ENCODE measurements around the gene OPN4. TPM values are rescaled to one million over a fixed set of nuclear protein-coding genes. Genes with fewer than 3 reads are reported as not detected.

The OPN4 gene
- total RNA-seq, 1 donor from 2014 or later: not detected

GRCh38 chr10:86647773-86648703, 6.3 kb upstream of the OPN4 start:
- intact Hi-C loops (cut with micrococcal nuclease): no loop called here

GRCh38 chr10:86648704-86649427, 5.5 kb upstream of the OPN4 start:
- intact Hi-C loops (cut with micrococcal nuclease): no loop called here

GRCh38 chr10:86649471-86650150, 4.7 kb upstream of the OPN4 start:
- intact Hi-C loops (cut with micrococcal nuclease): no loop called here

- intact Hi-C loops (cut with micrococcal nuclease): no loop called here
These were observed 4.2 kb upstream of the OPN4 start for GRCh38 chr10:86650151-86650550.

- intact Hi-C loops (cut with micrococcal nuclease): no loop called here
These were observed 3.3 kb upstream of the OPN4 start for GRCh38 chr10:86651021-86651471.

GRCh38 chr10:86651631-86652331, 2.6 kb upstream of the OPN4 start:
- intact Hi-C loops (cut with micrococcal nuclease): no loop called here

GRCh38 chr10:86652361-86653202, 1.8 kb upstream of the OPN4 start:
- intact Hi-C loops (cut with micrococcal nuclease): no loop called here

- intact Hi-C loops (cut with micrococcal nuclease): no loop called here
These were observed 968 bp upstream of the OPN4 start for GRCh38 chr10:86653379-86653778.

- intact Hi-C loops (cut with micrococcal nuclease): no loop called here
These were observed 360 bp upstream of the OPN4 start for GRCh38 chr10:86653987-86654386.

GRCh38 chr10:86655173-86655540, 810 bp downstream of the OPN4 start:
- intact Hi-C loops (cut with micrococcal nuclease): no loop called here

GRCh38 chr10:86655596-86655995, 1.2 kb downstream of the OPN4 start:
- intact Hi-C loops (cut with micrococcal nuclease): no loop called here

GRCh38 chr10:86657011-86657395, 2.7 kb downstream of the OPN4 start:
- intact Hi-C loops (cut with micrococcal nuclease): no loop called here

GRCh38 chr10:86657396-86658011, 3.2 kb downstream of the OPN4 start:
- intact Hi-C loops (cut with micrococcal nuclease): no loop called here

- intact Hi-C loops (cut with micrococcal nuclease): no loop called here
These were observed 4.0 kb downstream of the OPN4 start for GRCh38 chr10:86658261-86658741.

- intact Hi-C loops (cut with micrococcal nuclease): no loop called here
These were observed 4.4 kb downstream of the OPN4 start for GRCh38 chr10:86658751-86659150.

- intact Hi-C loops (cut with micrococcal nuclease): no loop called here
These were observed 4.9 kb downstream of the OPN4 start for GRCh38 chr10:86659161-86659691.

- intact Hi-C loops (cut with micrococcal nuclease): no loop called here
These were observed 5.5 kb downstream of the OPN4 start for GRCh38 chr10:86659721-86660453.

- intact Hi-C loops (cut with micrococcal nuclease): no loop called here
These were observed 7.0 kb downstream of the OPN4 start for GRCh38 chr10:86661161-86662025.

All from T-helper 2 cell treated with Interferon-gamma antibody and Interleukin-4, amounts not matched to agents 100 ng/mL and 5 ng/mL, for 36 hours (primary cell).